A549 (cell line): ENCODE results near the gene NR2F2. TPM values are rescaled to one million over a fixed set of nuclear protein-coding genes. Genes with fewer than 3 reads are reported as not detected.

ENCODE experiments used
- ATAC-seq, 2 experiments: fragments of 200-7000 bp in 1 of 2; fragments of >200 bp in 1 of 2; cut with Nextera tagmentation in 1 of 2; cut with Tn5 transposase in 1 of 2; 3 replicates each; pipeline versions ENCODE4 v1.8.0 to v1.9.1; 2018 to 2020; ENCODE audit warnings: mild to moderate bottlenecking in 1 of 2, moderate library complexity in 1 of 2
- CTCF ChIA-PET: fragments of 300-600 bp; sonication (Branson Sonifier 250); formaldehyde crosslinking; extraction: SDS; loops from one replicate; lab custom pipeline; 2021; ENCODE audit warnings: antibody characterized with exemption, inconsistent platforms; lab: Yijun Ruan, JAX
- POLR2A ChIA-PET: fragments of 350-600 bp; formaldehyde crosslinking; extraction: SDS; loops from one replicate; lab custom pipeline; 2021; ENCODE audit warnings: antibody characterized with exemption, inconsistent platforms; lab: Yijun Ruan, JAX
- DNase-seq, 2 experiments: peaks; one replicate each; pipeline versions ENCODE4 v3.0.0 to v3.0.0-alpha.2; 2011 to 2016; ENCODE audit warnings: low read depth in 1 of 2, low spot score in 1 of 2
- FAIRE-seq: peaks from 2 replicates; lab custom pipeline; 2011; peaks lifted over from hg19 to GRCh38; lab: Jason Lieb, UNC
- H3K27ac ChIP-seq, 2 experiments: fragments of >200 bp; sonication (Bioruptor Twin); formaldehyde crosslinking; 3 replicates each; pipeline ENCODE4 v1.5.1; 2016 to 2017
- H3K4me1 ChIP-seq: fragments of >200 bp; sonication (Bioruptor Twin); formaldehyde crosslinking; 3 replicates; pipeline ENCODE4 v1.6.1; 2016
- H3K4me2 ChIP-seq: fragments of >200 bp; sonication (Bioruptor Twin); formaldehyde crosslinking; 3 replicates; pipeline ENCODE4 v1.6.1; 2016
- H3K4me3 ChIP-seq: fragments of >200 bp; sonication (Bioruptor Twin); formaldehyde crosslinking; 3 replicates; pipeline ENCODE4 v1.5.1; 2016
- H3K9me3 ChIP-seq: fragments of >200 bp; sonication (Bioruptor Twin); formaldehyde crosslinking; 3 replicates; pipeline ENCODE4 v1.6.1; 2016
- BCL3 ChIP-seq: fragments of >200 bp; sonication (Bioruptor Twin); formaldehyde crosslinking; IDR thresholded peaks from 3 replicates; pipeline ENCODE4 v1.6.1; 2016
- CBX2 ChIP-seq: fragments of 200-600 bp; sonication (generic); IDR thresholded peaks from 2 replicates; pipeline ENCODE4 v1.6.1; 2016; ENCODE audit warnings: low read depth, mild to moderate bottlenecking, borderline replicate concordance
- CHD2 ChIP-seq: fragments of 150-350 bp; IDR thresholded peaks from 2 replicates; pipeline ENCODE4 v1.6.1; 2014; ENCODE audit warnings: low read length; ENCODE audit not compliant: partially characterized antibody
- CHD4 ChIP-seq: fragments of 200-600 bp; sonication (generic); IDR thresholded peaks from 2 replicates; pipeline ENCODE4 v1.6.1; 2016; ENCODE audit warnings: antibody characterized with exemption, mild to moderate bottlenecking, borderline replicate concordance
- EHMT2 ChIP-seq: fragments of 200-600 bp; sonication (generic); IDR thresholded peaks from 2 replicates; pipeline ENCODE4 v1.6.1; 2016; ENCODE audit warnings: antibody characterized with exemption, low read depth, mild to moderate bottlenecking, moderate library complexity
- EP300 ChIP-seq, 2 experiments: fragments of >200 bp; sonication (Bioruptor Twin); formaldehyde crosslinking; IDR thresholded peaks; 2 replicates in 1 of 2; 3 replicates in 1 of 2; pipeline ENCODE4 v1.6.1; 2016 to 2017
- FOSB ChIP-seq: fragments of 250-450 bp; sonication (Bioruptor Pico); IDR thresholded peaks from 2 replicates; pipeline ENCODE4 v1.5.0; 2020; ENCODE audit warnings: mild to moderate bottlenecking, moderate library complexity
- FOSL2 ChIP-seq, 2 experiments: fragments of 450-650 bp in 1 of 2; fragments of >200 bp in 1 of 2; sonication (Bioruptor Twin) in 1 of 2; formaldehyde crosslinking; IDR thresholded peaks; 2 replicates each; pipeline versions ENCODE4 v1.5.0 to v1.6.1; 2016 to 2020; ENCODE audit warnings: mild to moderate bottlenecking in 1 of 2, moderate library complexity in 1 of 2
- GATA3 ChIP-seq: IDR thresholded peaks from 2 replicates; pipeline ENCODE4 v1.6.1; 2012; ENCODE audit warnings: borderline replicate concordance
- HDAC2 ChIP-seq: fragments of 200-600 bp; sonication (generic); IDR thresholded peaks from 2 replicates; pipeline ENCODE4 v1.6.1; 2016
- HEYL ChIP-seq: fragments of 250-450 bp; sonication (Bioruptor Pico); IDR thresholded peaks from 2 replicates; pipeline ENCODE4 v1.8.0; 2021; ENCODE audit warnings: mild to moderate bottlenecking, moderate library complexity
- HOXA7 ChIP-seq: fragments of 250-450 bp; sonication (Bioruptor Pico); IDR thresholded peaks from 2 replicates; pipeline ENCODE4 v1.5.0; 2020; ENCODE audit warnings: mild to moderate bottlenecking, moderate library complexity
- JUN ChIP-seq, 2 experiments: fragments of >200 bp; sonication (Bioruptor Twin); formaldehyde crosslinking; IDR thresholded peaks; 2 replicates in 1 of 2; 3 replicates in 1 of 2; pipeline ENCODE4 v1.6.1; 2016 to 2017
- MAFK ChIP-seq: fragments of 450-650 bp; IDR thresholded peaks from 2 replicates; pipeline ENCODE4 v1.6.1; 2014; ENCODE audit not compliant: partially characterized antibody
- NPAS2 ChIP-seq: fragments of 250-450 bp; sonication (Bioruptor Pico); IDR thresholded peaks from 2 replicates; pipeline ENCODE4 v1.8.0; 2022; ENCODE audit warnings: mild to moderate bottlenecking, moderate library complexity, borderline replicate concordance
- PHF8 ChIP-seq: fragments of 200-600 bp; sonication (generic); IDR thresholded peaks from 2 replicates; pipeline ENCODE4 v1.6.1; 2016; ENCODE audit warnings: low read depth, mild to moderate bottlenecking, antibody characterized with exemption, moderate library complexity, borderline replicate concordance
- POLR2A ChIP-seq: IDR thresholded peaks from 2 replicates; pipeline ENCODE4 v1.6.1; 2012; ENCODE audit warnings: mild to moderate bottlenecking, low read length
- POLR2AphosphoS2 ChIP-seq: conservative IDR thresholded peaks from 2 replicates; pipeline ENCODE4 v1.6.1; 2012; ENCODE audit warnings: low read length, improper control_type of control experiment, inconsistent platforms
- RARB ChIP-seq: fragments of 250-450 bp; sonication (Bioruptor Pico); IDR thresholded peaks from 2 replicates; pipeline ENCODE4 v1.8.0; 2021; ENCODE audit warnings: mild to moderate bottlenecking, moderate library complexity
- RFX5 ChIP-seq: fragments of 450-650 bp; IDR thresholded peaks from 2 replicates; pipeline ENCODE4 v1.7.1; 2014; ENCODE audit warnings: antibody characterized with exemption, mild to moderate bottlenecking, moderate library complexity
- RNF2 ChIP-seq: fragments of 200-600 bp; sonication (generic); IDR thresholded peaks from 2 replicates; pipeline ENCODE4 v1.6.1; 2016; ENCODE audit warnings: low read depth, mild to moderate bottlenecking, antibody characterized with exemption, moderate library complexity, borderline replicate concordance
- SMC3 ChIP-seq: fragments of >200 bp; sonication (Bioruptor Twin); formaldehyde crosslinking; IDR thresholded peaks from 3 replicates; pipeline ENCODE4 v1.6.1; 2018; ENCODE audit warnings: inconsistent platforms
- SREBF2 ChIP-seq: fragments of 450-650 bp; IDR thresholded peaks from 2 replicates; pipeline ENCODE4 v1.6.1; 2014; ENCODE audit warnings: mild to moderate bottlenecking, moderate library complexity
- TFCP2L1 ChIP-seq: fragments of 250-450 bp; sonication (Bioruptor Pico); IDR thresholded peaks from 2 replicates; pipeline ENCODE4 v1.5.0; 2021; ENCODE audit warnings: mild to moderate bottlenecking
- ZFP36 ChIP-seq: fragments of 450-650 bp; IDR thresholded peaks from 2 replicates; pipeline ENCODE4 v1.6.1; 2014; ENCODE audit warnings: borderline replicate concordance; ENCODE audit not compliant: partially characterized antibody
- WGBS: methylation state at CpG from one replicate; pipeline ENCODE4 v1.1.6; 2017; ENCODE audit errors: missing lambda C conversion rate; 5-methylcytosine and 5-hydroxymethylcytosine counted together
- polyA plus RNA-seq, 4 experiments: library from polyadenylated mRNA; depleted of rRNA in 3 of 4; stranded (reverse); fragments of >200 nt; fragmentation: RNase III in 1 of 4; extraction: RNeasy Plus Mini Kit Qiagen cat#74134 plus additional on column Dnase treatment in 1 of 4; gene quantifications; 2 replicates in 3 of 4; 3 replicates in 1 of 4; pipeline ENCODE4 v1.2.3, GENCODE V29; 2011 to 2017
- TF ChIP-seq, protein P1 (sequence below): fragments of 200-600 bp; sonication (generic); IDR thresholded peaks from 2 replicates; pipeline ENCODE4 v1.6.1; 2016; ENCODE audit warnings: antibody characterized with exemption, mild to moderate bottlenecking, moderate library complexity
- TF ChIP-seq, protein P2 (sequence below): fragments of 250-450 bp; sonication (Bioruptor Pico); IDR thresholded peaks from 2 replicates; pipeline ENCODE4 v1.5.0; 2020; ENCODE audit warnings: low read depth, mild to moderate bottlenecking, moderate library complexity
- TF ChIP-seq, protein P3 (sequence below): fragments of >200 bp; sonication (Bioruptor Twin); formaldehyde crosslinking; IDR thresholded peaks from 3 replicates; pipeline ENCODE4 v1.5.1; 2016
- TF ChIP-seq, protein P4 (sequence below): IDR thresholded peaks from 2 replicates; pipeline ENCODE4 v1.6.1; 2012

Gene NR2F2
- polyA plus RNA-seq, 2 of the 4 experiments (the other 2 are of a cell fraction), result 11.8 to 15.7 TPM

DNA sequence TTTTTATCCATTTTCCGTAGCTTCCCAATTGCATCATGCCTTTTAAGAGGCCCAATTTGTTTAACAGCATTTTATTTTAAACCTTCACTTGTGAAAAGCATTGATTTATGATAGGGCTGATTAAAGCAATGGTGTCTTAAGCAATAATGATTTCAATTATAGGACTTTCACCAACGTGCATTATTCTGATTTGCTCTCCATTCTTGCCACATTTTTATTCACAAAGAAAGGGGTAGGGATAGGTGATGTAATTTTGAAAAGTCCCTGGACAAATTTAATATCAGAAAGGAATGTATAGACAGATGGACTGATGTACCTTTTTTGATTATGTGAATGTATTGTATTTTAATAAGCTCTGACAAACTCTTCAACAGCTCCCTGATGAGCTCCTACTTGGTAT lies 37.9 kb upstream of the NR2F2 start:
- WGBS, result 47% methylated on average over 2 of the region's 2 CpGs
- no peak overlapping the region for H3K4me3 ChIP-seq
- FAIRE-seq (no peak), ATAC-seq (no peak), DNase-seq (no peak)
- H3K9me3 ChIP-seq, result peaks cover 7% of the 10 kb centered on the region; the same call in 2 of the 3 replicates
- ChIA-PET CTCF (no interaction called here), POLR2A (no interaction called here)
- H3K4me2 ChIP-seq, result no peak overlapping the region
- TF ChIP-seq HEYL, result no peak
- no peak overlapping the region for H3K27ac ChIP-seq
- no peaks in the 10 kb centered on the region for H3K4me1 ChIP-seq

DNA sequence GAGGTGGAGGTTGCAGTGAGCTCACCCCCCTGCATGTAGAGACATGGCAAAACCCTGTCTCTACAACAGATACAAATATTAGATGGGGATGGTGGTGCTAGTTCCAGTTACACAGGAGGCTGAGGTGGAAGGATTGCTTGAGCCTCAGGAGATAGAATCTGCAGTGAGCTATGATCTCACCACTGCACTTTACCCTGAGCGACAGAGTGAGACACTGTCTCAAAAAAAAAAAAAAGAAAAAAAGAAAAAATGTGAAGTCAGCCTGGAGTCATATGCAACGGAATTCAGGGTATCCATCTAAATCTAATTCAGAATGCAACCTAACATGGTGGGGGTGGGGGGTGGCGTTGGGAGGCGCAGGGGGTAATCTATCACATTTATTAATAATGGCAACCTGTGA lies 37.1 kb upstream of the NR2F2 start:
- ATAC-seq (no peak), DNase-seq (no peak), FAIRE-seq (no peak)
- TF ChIP-seq SMC3 (no peak), GATA3 (no peak), FOSL2 (IDR thresholded peaks at IDR 0.05) (no peak), FOSL2 (CRISPR knock-in tag; IDR thresholded peaks at IDR 0.05) (no peak), SREBF2 (no peak), EHMT2 (no peak), PHF8 (no peak), POLR2A (no peak), CBX2 (no peak), MAFK (no peak), RARB (CRISPR knock-in tag) (no peak), CHD4 (no peak), CHD2 (no peak), FOSB (no peak), POLR2AphosphoS2 (no peak), RFX5 (no peak), HDAC2 (no peak), BCL3 (no peak)
- TF ChIP-seq, protein P1, sequence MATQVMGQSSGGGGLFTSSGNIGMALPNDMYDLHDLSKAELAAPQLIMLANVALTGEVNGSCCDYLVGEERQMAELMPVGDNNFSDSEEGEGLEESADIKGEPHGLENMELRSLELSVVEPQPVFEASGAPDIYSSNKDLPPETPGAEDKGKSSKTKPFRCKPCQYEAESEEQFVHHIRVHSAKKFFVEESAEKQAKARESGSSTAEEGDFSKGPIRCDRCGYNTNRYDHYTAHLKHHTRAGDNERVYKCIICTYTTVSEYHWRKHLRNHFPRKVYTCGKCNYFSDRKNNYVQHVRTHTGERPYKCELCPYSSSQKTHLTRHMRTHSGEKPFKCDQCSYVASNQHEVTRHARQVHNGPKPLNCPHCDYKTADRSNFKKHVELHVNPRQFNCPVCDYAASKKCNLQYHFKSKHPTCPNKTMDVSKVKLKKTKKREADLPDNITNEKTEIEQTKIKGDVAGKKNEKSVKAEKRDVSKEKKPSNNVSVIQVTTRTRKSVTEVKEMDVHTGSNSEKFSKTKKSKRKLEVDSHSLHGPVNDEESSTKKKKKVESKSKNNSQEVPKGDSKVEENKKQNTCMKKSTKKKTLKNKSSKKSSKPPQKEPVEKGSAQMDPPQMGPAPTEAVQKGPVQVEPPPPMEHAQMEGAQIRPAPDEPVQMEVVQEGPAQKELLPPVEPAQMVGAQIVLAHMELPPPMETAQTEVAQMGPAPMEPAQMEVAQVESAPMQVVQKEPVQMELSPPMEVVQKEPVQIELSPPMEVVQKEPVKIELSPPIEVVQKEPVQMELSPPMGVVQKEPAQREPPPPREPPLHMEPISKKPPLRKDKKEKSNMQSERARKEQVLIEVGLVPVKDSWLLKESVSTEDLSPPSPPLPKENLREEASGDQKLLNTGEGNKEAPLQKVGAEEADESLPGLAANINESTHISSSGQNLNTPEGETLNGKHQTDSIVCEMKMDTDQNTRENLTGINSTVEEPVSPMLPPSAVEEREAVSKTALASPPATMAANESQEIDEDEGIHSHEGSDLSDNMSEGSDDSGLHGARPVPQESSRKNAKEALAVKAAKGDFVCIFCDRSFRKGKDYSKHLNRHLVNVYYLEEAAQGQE, result no peak
- TF ChIP-seq, protein P2, sequence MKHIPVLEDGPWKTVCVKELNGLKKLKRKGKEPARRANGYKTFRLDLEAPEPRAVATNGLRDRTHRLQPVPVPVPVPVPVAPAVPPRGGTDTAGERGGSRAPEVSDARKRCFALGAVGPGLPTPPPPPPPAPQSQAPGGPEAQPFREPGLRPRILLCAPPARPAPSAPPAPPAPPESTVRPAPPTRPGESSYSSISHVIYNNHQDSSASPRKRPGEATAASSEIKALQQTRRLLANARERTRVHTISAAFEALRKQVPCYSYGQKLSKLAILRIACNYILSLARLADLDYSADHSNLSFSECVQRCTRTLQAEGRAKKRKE, result no peak
- Histone ChIP-seq H3K9me3 (peaks cover 15% of the 10 kb centered on the region), H3K27ac (no peak overlapping the region), H3K4me3 (no peak overlapping the region), H3K4me1 (no peaks in the 10 kb centered on the region), H3K4me2 (no peak overlapping the region)
- ChIA-PET POLR2A (interaction anchor here (0.6 kb wide), 1 partner anchor 13 kb away, joined by 5 read pairs; no protein-coding TSS in a partner anchor), CTCF (no interaction called here)
- 60% methylated on average over 4 of the region's 4 CpGs for WGBS

GRCh38 chr15:96294766-96295165 lies 35.7 kb upstream of the NR2F2 start:
- ChIA-PET POLR2A (no interaction called here), CTCF (no interaction called here)
- FAIRE-seq, result no peak
- 72% methylated on average over 4 of the region's 4 CpGs for WGBS
- no peak for ATAC-seq
- no peak overlapping the region for H3K4me2 ChIP-seq
- H3K9me3 ChIP-seq, result peaks cover 20% of the 10 kb centered on the region
- no peak overlapping the region for H3K27ac ChIP-seq
- no peak for DNase-seq
- H3K4me1 ChIP-seq, result no peaks in the 10 kb centered on the region
- H3K4me3 ChIP-seq, result no peak overlapping the region
- TF ChIP-seq, protein P3, sequence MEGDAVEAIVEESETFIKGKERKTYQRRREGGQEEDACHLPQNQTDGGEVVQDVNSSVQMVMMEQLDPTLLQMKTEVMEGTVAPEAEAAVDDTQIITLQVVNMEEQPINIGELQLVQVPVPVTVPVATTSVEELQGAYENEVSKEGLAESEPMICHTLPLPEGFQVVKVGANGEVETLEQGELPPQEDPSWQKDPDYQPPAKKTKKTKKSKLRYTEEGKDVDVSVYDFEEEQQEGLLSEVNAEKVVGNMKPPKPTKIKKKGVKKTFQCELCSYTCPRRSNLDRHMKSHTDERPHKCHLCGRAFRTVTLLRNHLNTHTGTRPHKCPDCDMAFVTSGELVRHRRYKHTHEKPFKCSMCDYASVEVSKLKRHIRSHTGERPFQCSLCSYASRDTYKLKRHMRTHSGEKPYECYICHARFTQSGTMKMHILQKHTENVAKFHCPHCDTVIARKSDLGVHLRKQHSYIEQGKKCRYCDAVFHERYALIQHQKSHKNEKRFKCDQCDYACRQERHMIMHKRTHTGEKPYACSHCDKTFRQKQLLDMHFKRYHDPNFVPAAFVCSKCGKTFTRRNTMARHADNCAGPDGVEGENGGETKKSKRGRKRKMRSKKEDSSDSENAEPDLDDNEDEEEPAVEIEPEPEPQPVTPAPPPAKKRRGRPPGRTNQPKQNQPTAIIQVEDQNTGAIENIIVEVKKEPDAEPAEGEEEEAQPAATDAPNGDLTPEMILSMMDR, result no peak
- TF ChIP-seq NPAS2 (CRISPR knock-in tag) (no peak), EP300 (IDR thresholded peaks at IDR 0.05) (no peak), HOXA7 (CRISPR knock-in tag) (no peak), RNF2 (no peak), GATA3 (no peak), JUN (IDR thresholded peaks at IDR 0.05) (no peak), TFCP2L1 (no peak), MAFK (no peak), ZFP36 (no peak)
- TF ChIP-seq, protein P4, sequence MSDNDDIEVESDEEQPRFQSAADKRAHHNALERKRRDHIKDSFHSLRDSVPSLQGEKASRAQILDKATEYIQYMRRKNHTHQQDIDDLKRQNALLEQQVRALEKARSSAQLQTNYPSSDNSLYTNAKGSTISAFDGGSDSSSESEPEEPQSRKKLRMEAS, result no peak
- TF ChIP-seq, all 56 proteins: peak for 0
